Measurements from ENCODE around the gene GBP1.

- no peak for TF ChIP-seq CTCF (conservative IDR thresholded peaks at IDR 0.05; ENCODE audit: low read depth, low read length)
- TF ChIP-seq CEBPB (IDR thresholded peaks at IDR 0.05; ENCODE audit: low read depth, low read length): no peak
- no peak for TF ChIP-seq POLR2A (IDR thresholded peaks at IDR 0.05; ENCODE audit: low read depth, low read length)
- no peak for TF ChIP-seq MAZ (IDR thresholded peaks at IDR 0.05; ENCODE audit: borderline replicate concordance, low read depth, low read length)
- no peak for TF ChIP-seq MAFK (IDR thresholded peaks at IDR 0.05; ENCODE audit: low read depth, low read length)
- no peak for TF ChIP-seq RAD21 (IDR thresholded peaks at IDR 0.05; ENCODE audit: low read length)
- TF ChIP-seq MXI1 (IDR thresholded peaks at IDR 0.05; ENCODE audit: borderline replicate concordance, low read depth, low read length): no peak
Measured at GRCh38 chr1:89041119-89041641, 23.8 kb downstream of the GBP1 start.

Data from IMR-90 (cell line).